ENCODE data around the gene ANAPC16.
"Not testable (repeated sequence)": the region's sequence is repeated elsewhere in the genome, so short reads cannot be mapped to it uniquely, and the experiment has no call there.

The ANAPC16 gene

GRCh38 chr10:72240371-72240770, 24.6 kb downstream of the ANAPC16 start:
- H3K9ac ChIP-seq (ENCODE audit: low read depth in 1 of 2, low read length in 2 of 2) = no peak overlapping the region
- peaks cover 9 to 10% of the 10 kb centered on the region in 2 donors for H3K36me3 ChIP-seq (ENCODE audit: control insufficient read depth in 1 of 2, insufficient read depth in 2 of 2, low read length in 2 of 2)
- H3K4me3 ChIP-seq (ENCODE audit: low read depth in 1 of 2, low read length in 2 of 2) = no peak overlapping the region
- H3K27me3 ChIP-seq (ENCODE audit: control insufficient read depth in 1 of 2, insufficient read depth in 2 of 2, low read length in 2 of 2) = no peaks in the 10 kb centered on the region
- no peak overlapping the region for H3K27ac ChIP-seq (ENCODE audit: low read depth, low read length)
- peaks cover 21 to 26% of the 10 kb centered on the region in 2 donors for H3K4me1 ChIP-seq (ENCODE audit: control insufficient read depth in 1 of 2, insufficient read depth in 2 of 2, low read length in 2 of 2)
- no peaks in the 10 kb centered on the region for H3K9me3 ChIP-seq (ENCODE audit: control insufficient read depth in 1 of 2, low read length in 2 of 2)

- Histone ChIP-seq H3K9ac (ENCODE audit: low read depth in 1 of 2, low read length in 2 of 2) (no peak overlapping the region), H3K27me3 (ENCODE audit: control insufficient read depth in 1 of 2, insufficient read depth in 2 of 2, low read length in 2 of 2) (no peaks in the 10 kb centered on the region), H3K4me3 (ENCODE audit: low read depth in 1 of 2, low read length in 2 of 2) (no peak overlapping the region), H3K4me1 (ENCODE audit: control insufficient read depth in 1 of 2, insufficient read depth in 2 of 2, low read length in 2 of 2) (peaks cover 30 to 34% of the 10 kb centered on the region in 2 donors), H3K36me3 (ENCODE audit: control insufficient read depth in 1 of 2, insufficient read depth in 2 of 2, low read length in 2 of 2) (no peaks in the 10 kb centered on the region), H3K9me3 (ENCODE audit: control insufficient read depth in 1 of 2, low read length in 2 of 2) (no peaks in the 10 kb centered on the region), H3K27ac (ENCODE audit: low read depth, low read length) (no peak overlapping the region)
These were observed 26.0 kb downstream of the ANAPC16 start for GRCh38 chr10:72241691-72242252.

- H3K9ac ChIP-seq (ENCODE audit: low read depth in 1 of 2, low read length in 2 of 2) = no peak overlapping the region
- peaks cover 37 to 42% of the 10 kb centered on the region in 2 donors for H3K4me1 ChIP-seq (ENCODE audit: control insufficient read depth in 1 of 2, insufficient read depth in 2 of 2, low read length in 2 of 2)
- H3K27ac ChIP-seq (ENCODE audit: low read depth, low read length) = peak overlapping the region; percentile 1
- H3K27me3 ChIP-seq (ENCODE audit: control insufficient read depth in 1 of 2, insufficient read depth in 2 of 2, low read length in 2 of 2) = no peaks in the 10 kb centered on the region
- H3K4me3 ChIP-seq (ENCODE audit: low read depth in 1 of 2, low read length in 2 of 2) = no peak overlapping the region
- H3K9me3 ChIP-seq (ENCODE audit: control insufficient read depth in 1 of 2, low read length in 2 of 2) = no peaks in the 10 kb centered on the region
- H3K36me3 ChIP-seq (ENCODE audit: control insufficient read depth in 1 of 2, insufficient read depth in 2 of 2, low read length in 2 of 2) = no peaks in the 10 kb centered on the region
These were observed 26.9 kb downstream of the ANAPC16 start for GRCh38 chr10:72242675-72243074.

- H3K27me3 ChIP-seq (ENCODE audit: control insufficient read depth in 1 of 2, insufficient read depth in 2 of 2, low read length in 2 of 2) = no peaks in the 10 kb centered on the region
- H3K27ac ChIP-seq (ENCODE audit: low read depth, low read length) = no peak overlapping the region
- H3K9me3 ChIP-seq (ENCODE audit: control insufficient read depth in 1 of 2, low read length in 2 of 2) = no peaks in the 10 kb centered on the region
- peak overlapping the region; percentile 10 to 14 for H3K9ac ChIP-seq (ENCODE audit: low read depth in 1 of 2, low read length in 2 of 2)
- no peaks in the 10 kb centered on the region for H3K36me3 ChIP-seq (ENCODE audit: control insufficient read depth in 1 of 2, insufficient read depth in 2 of 2, low read length in 2 of 2)
- peaks cover 49% of the 10 kb centered on the region in 2 donors for H3K4me1 ChIP-seq (ENCODE audit: control insufficient read depth in 1 of 2, insufficient read depth in 2 of 2, low read length in 2 of 2)
- H3K4me3 ChIP-seq (ENCODE audit: low read depth in 1 of 2, low read length in 2 of 2) = no peak overlapping the region
These were observed 28.1 kb downstream of the ANAPC16 start for GRCh38 chr10:72243822-72244437.

- Histone ChIP-seq H3K36me3 (ENCODE audit: control insufficient read depth in 1 of 2, insufficient read depth in 2 of 2, low read length in 2 of 2) (no peaks in the 10 kb centered on the region), H3K9ac (ENCODE audit: low read depth in 1 of 2, low read length in 2 of 2) (peak overlapping the region; percentile 14 to 40), H3K27me3 (ENCODE audit: control insufficient read depth in 1 of 2, insufficient read depth in 2 of 2, low read length in 2 of 2) (no peaks in the 10 kb centered on the region), H3K9me3 (ENCODE audit: control insufficient read depth in 1 of 2, low read length in 2 of 2) (no peaks in the 10 kb centered on the region), H3K4me1 (ENCODE audit: control insufficient read depth in 1 of 2, insufficient read depth in 2 of 2, low read length in 2 of 2) (peaks cover 53% of the 10 kb centered on the region in 2 donors), H3K27ac (ENCODE audit: low read depth, low read length) (peak overlapping the region; percentile 68), H3K4me3 (ENCODE audit: low read depth in 1 of 2, low read length in 2 of 2) (no peak overlapping the region)
These were observed 28.8 kb downstream of the ANAPC16 start for GRCh38 chr10:72244573-72245038.

GRCh38 chr10:72245949-72246525, 30.2 kb downstream of the ANAPC16 start:
- Histone ChIP-seq H3K4me3 (ENCODE audit: low read depth in 1 of 2, low read length in 2 of 2) (no peak overlapping the region), H3K4me1 (ENCODE audit: control insufficient read depth in 1 of 2, insufficient read depth in 2 of 2, low read length in 2 of 2) (peaks cover 53 to 59% of the 10 kb centered on the region in 2 donors), H3K9me3 (ENCODE audit: control insufficient read depth in 1 of 2, low read length in 2 of 2) (no peaks in the 10 kb centered on the region), H3K27ac (ENCODE audit: low read depth, low read length) (peak overlapping the region; percentile 23), H3K27me3 (ENCODE audit: control insufficient read depth in 1 of 2, insufficient read depth in 2 of 2, low read length in 2 of 2) (no peaks in the 10 kb centered on the region), H3K36me3 (ENCODE audit: control insufficient read depth in 1 of 2, insufficient read depth in 2 of 2, low read length in 2 of 2) (no peaks in the 10 kb centered on the region), H3K9ac (ENCODE audit: low read depth in 1 of 2, low read length in 2 of 2) (no peak overlapping the region)

- no peaks in the 10 kb centered on the region for H3K27me3 ChIP-seq (ENCODE audit: control insufficient read depth in 1 of 2, insufficient read depth in 2 of 2, low read length in 2 of 2)
- peaks cover 50 to 55% of the 10 kb centered on the region in 2 donors for H3K4me1 ChIP-seq (ENCODE audit: control insufficient read depth in 1 of 2, insufficient read depth in 2 of 2, low read length in 2 of 2)
- H3K9me3 ChIP-seq (ENCODE audit: control insufficient read depth in 1 of 2, low read length in 2 of 2) = no peaks in the 10 kb centered on the region
- H3K27ac ChIP-seq (ENCODE audit: low read depth, low read length) = peak overlapping the region; percentile 86
- no peaks in the 10 kb centered on the region for H3K36me3 ChIP-seq (ENCODE audit: control insufficient read depth in 1 of 2, insufficient read depth in 2 of 2, low read length in 2 of 2)
- peak overlapping the region; percentile 47 to 56 for H3K4me3 ChIP-seq (ENCODE audit: low read depth in 1 of 2, low read length in 2 of 2)
- peak overlapping the region; percentile 63 to 64 for H3K9ac ChIP-seq (ENCODE audit: low read depth in 1 of 2, low read length in 2 of 2)
These were observed 32.8 kb downstream of the ANAPC16 start for GRCh38 chr10:72248468-72249151.

- not testable (repeated sequence) for H3K9me3 ChIP-seq (ENCODE audit: control insufficient read depth in 1 of 2, low read length in 2 of 2); H3K36me3 ChIP-seq (ENCODE audit: control insufficient read depth in 1 of 2, insufficient read depth in 2 of 2, low read length in 2 of 2); H3K27me3 ChIP-seq (ENCODE audit: control insufficient read depth in 1 of 2, insufficient read depth in 2 of 2, low read length in 2 of 2)
- Histone ChIP-seq H3K4me3 (ENCODE audit: low read depth in 1 of 2, low read length in 2 of 2) (peak overlapping the region in 1 of 2 donors; percentile 47), H3K9ac (ENCODE audit: low read depth in 1 of 2, low read length in 2 of 2) (peak overlapping the region in 1 of 2 donors; percentile 54), H3K4me1 (ENCODE audit: control insufficient read depth in 1 of 2, insufficient read depth in 2 of 2, low read length in 2 of 2) (peaks cover 44 to 52% of the 10 kb centered on the region in 2 donors), H3K27ac (ENCODE audit: low read depth, low read length) (peak overlapping the region; percentile 86)
These were observed 33.5 kb downstream of the ANAPC16 start for GRCh38 chr10:72249176-72249862.

GRCh38 chr10:72250666-72251065, 34.9 kb downstream of the ANAPC16 start:
- Histone ChIP-seq H3K4me3 (ENCODE audit: low read depth in 1 of 2, low read length in 2 of 2) (no peak overlapping the region), H3K9me3 (ENCODE audit: control insufficient read depth in 1 of 2, low read length in 2 of 2) (no peaks in the 10 kb centered on the region), H3K4me1 (ENCODE audit: control insufficient read depth in 1 of 2, insufficient read depth in 2 of 2, low read length in 2 of 2) (peaks cover 47 to 54% of the 10 kb centered on the region in 2 donors), H3K27ac (ENCODE audit: low read depth, low read length) (no peak overlapping the region), H3K36me3 (ENCODE audit: control insufficient read depth in 1 of 2, insufficient read depth in 2 of 2, low read length in 2 of 2) (no peaks in the 10 kb centered on the region), H3K27me3 (ENCODE audit: control insufficient read depth in 1 of 2, insufficient read depth in 2 of 2, low read length in 2 of 2) (no peaks in the 10 kb centered on the region), H3K9ac (ENCODE audit: low read depth in 1 of 2, low read length in 2 of 2) (no peak overlapping the region)

All from duodenal mucosa (tissue), 2 donors.